HG03571 (cell line): ENCODE data around the gene GPR143.

Source experiments
- ATAC-seq: cut with Tn5 transposase; IDR thresholded peaks from one replicate; pipeline ENCODE4 v1.9.1; 2021; ENCODE audit not compliant: unreplicated experiment

The GPR143 gene

GRCh38 chrX:9708923-9709553 lies 56.6 kb downstream of the GPR143 start:
- peak; percentile 74 for ATAC-seq

- ATAC-seq = no peak
These were observed 57.6 kb downstream of the GPR143 start for GRCh38 chrX:9708086-9708485.

- ATAC-seq = no peak
These were observed 58.2 kb downstream of the GPR143 start for GRCh38 chrX:9707306-9708033.

GRCh38 chrX:9706421-9706820 lies 59.2 kb downstream of the GPR143 start:
- ATAC-seq = no peak

GRCh38 chrX:9704876-9705465 lies 60.7 kb downstream of the GPR143 start:
- ATAC-seq = no peak

- ATAC-seq = no peak
These were observed 62.2 kb downstream of the GPR143 start for GRCh38 chrX:9703406-9703805.

GRCh38 chrX:9701790-9702189 lies 63.9 kb downstream of the GPR143 start:
- ATAC-seq = no peak

GRCh38 chrX:9700555-9700954 lies 65.1 kb downstream of the GPR143 start:
- ATAC-seq = no peak

GRCh38 chrX:9698576-9698975 lies 67.1 kb downstream of the GPR143 start:
- ATAC-seq = no peak

GRCh38 chrX:9693307-9694001 lies 72.2 kb downstream of the GPR143 start:
- no peak for ATAC-seq

- no peak for ATAC-seq
These were observed 75.6 kb downstream of the GPR143 start for GRCh38 chrX:9690046-9690445.

- no peak for ATAC-seq
These were observed 76.8 kb downstream of the GPR143 start for GRCh38 chrX:9688833-9689232.

GRCh38 chrX:9687899-9688298 lies 77.7 kb downstream of the GPR143 start:
- no peak for ATAC-seq

GRCh38 chrX:9683350-9683749 lies 82.3 kb downstream of the GPR143 start:
- no peak for ATAC-seq

GRCh38 chrX:9682861-9683260 lies 82.8 kb downstream of the GPR143 start:
- no peak for ATAC-seq

GRCh38 chrX:9682456-9682855 lies 83.2 kb downstream of the GPR143 start:
- ATAC-seq = no peak

GRCh38 chrX:9681422-9681821 lies 84.2 kb downstream of the GPR143 start:
- ATAC-seq = no peak

- no peak for ATAC-seq
These were observed 84.6 kb downstream of the GPR143 start for GRCh38 chrX:9681011-9681410.

- no peak for ATAC-seq
These were observed 87.3 kb downstream of the GPR143 start for GRCh38 chrX:9678215-9678965.

GRCh38 chrX:9677098-9677739 lies 88.4 kb downstream of the GPR143 start:
- ATAC-seq = peak; percentile 98

- ATAC-seq = no peak
These were observed 88.9 kb downstream of the GPR143 start for GRCh38 chrX:9676738-9677097.
